Embryonic facial prominence (tissue), 1 donor: ENCODE data around the gene SCARB1.

ENCODE experiments used
- DNase-seq: peaks from one replicate; pipeline ENCODE4 v3.0.0-alpha.2; 2016; ENCODE audit errors: extremely low spot score

Gene SCARB1

DNA sequence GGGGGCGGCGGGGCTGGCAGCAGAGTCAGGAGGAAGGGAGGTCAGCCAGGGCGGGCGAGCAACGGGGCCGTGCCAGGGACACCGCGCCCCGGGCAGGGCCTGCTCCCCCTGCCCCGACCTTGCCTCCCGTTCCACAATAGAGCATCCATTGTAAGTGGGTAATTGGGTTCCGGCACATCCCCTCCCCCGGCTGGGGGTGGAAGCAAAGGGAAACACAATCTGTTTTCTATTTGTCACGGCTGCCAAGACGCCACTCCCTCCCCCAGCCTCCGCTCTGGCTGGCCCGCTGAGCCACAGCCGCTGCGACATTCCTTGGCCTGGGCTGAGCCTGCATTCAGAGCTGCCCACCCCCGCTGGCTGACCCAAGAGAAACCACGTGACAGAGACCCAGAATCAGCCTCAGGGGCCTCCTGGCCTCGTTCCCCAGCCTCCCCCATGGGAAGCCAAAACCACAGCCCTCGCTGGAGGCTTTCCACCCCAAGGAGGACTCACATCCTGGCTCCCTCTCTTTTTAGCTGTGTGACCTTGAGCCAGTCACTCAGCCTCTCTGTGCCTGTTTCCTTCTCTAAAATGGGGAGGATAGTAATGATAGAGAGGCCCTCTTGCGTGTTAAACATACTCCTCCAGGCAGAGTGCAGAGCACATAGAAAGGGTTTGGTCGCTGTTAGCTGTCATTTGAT, 117.6 kb downstream of the SCARB1 start:
- peak; percentile 89 for DNase-seq

DNA sequence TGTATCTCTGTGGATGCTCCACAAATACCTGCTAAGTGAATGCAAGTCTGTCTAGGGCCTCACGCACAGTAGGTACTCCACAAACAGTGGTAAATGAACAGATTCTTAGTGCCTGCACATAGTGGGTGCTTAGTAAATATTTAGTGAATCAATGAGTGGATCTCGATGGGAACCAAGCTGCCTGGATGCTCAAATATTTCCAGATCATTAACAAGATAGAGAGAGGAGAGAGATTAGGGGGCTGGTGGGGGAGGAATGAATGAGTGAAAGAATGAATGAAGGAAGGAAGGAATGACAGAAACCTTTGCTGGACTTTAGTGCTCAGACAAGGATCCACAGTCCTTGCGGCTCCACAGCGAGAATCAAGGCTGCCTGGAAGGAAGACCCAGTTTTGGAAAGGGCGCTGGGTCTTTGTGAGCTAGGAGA, 118.2 kb downstream of the SCARB1 start:
- DNase-seq = no peak

DNA sequence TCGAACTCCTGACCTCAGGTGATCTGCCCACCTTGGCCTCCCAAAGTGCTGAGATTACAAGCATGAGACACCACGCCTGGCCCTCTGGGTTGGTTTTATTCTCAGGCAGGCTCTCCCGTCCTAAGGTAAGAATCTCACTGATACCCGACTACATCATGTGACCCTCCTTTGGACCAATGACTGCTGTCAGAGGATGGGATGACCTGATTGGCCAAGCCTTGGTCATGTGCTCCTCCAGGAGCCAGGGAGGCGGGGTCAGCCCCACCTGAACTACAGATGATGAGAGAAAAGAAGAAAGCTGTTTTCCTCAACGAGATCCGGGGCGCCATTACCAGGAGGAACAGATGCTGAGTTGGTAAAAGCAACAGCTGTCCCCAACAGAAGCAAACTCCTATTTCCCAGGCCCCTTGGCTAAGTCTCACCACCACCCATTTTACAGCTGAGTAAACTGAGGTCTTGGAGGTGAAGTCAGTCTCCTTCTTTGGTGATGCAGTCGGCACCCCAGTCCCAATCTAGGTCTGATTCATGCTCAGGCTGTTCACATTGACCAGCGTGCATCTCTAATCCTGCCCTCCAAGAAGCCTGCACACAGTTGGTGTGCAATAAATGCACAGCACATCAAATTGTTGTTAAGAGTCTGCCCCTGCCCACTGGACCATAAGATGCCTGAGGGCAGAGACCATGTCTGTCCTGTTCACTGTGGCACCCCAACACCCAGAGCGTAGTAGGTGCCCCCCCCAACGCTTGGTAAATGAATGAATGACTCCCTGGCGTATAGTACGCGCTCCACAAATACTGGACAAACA, 118.8 kb downstream of the SCARB1 start:
- no peak for DNase-seq

DNA sequence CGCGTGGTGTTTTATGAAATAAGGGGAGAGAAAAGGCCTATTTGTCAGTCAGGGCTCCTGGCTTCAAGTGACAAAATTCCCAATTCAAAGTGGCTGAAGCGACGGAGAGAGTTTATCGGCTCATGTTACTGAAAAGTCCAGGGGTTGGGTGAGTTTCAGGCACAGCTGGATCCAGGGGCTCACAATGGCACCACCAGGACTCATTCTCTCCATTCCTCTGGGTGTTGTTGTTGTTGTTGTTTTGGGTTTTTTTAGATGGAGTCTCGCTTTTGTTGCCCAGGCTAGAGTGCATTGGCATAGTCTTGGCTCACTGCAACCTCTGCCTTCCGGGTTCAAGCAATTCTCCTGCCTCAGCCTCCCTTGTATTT, 119.4 kb downstream of the SCARB1 start:
- DNase-seq = no peak

DNA sequence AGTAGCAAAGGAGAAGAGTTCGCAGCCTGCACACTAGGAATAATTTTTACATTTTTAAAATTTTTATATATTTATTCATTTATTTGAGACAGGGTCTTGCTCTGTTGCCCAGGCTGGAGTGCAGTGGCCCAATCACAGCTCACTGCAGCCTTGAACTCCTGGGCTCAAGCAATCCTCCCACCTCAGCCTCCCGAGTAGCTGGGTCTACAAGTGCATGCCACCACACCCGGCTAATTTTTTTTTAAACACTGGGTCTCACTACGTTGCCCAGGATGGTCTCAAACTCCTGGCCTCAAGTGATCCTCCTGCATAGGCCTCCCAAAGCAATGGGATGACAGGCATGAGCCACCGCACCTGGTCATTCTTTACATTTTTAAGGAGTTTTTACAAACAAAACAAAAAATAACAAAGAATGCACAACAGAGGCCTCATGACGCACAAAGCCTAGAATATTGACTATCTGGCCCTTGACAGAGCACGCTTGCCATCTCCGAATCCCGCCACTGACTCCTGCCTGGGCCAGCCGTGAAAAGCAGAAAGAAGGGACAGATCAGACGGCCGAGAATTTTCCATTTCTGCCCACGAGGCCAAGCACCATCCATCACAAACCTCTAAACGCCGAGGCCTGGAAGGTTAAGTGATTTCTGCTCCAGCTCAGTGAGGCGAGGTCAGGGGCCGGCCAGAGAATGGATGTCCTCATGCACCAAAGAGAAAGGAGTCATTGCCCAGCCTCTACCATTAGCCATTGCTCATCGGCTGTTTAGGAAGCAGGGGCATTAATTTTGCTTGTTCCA, 120.0 kb downstream of the SCARB1 start:
- no peak for DNase-seq

DNA sequence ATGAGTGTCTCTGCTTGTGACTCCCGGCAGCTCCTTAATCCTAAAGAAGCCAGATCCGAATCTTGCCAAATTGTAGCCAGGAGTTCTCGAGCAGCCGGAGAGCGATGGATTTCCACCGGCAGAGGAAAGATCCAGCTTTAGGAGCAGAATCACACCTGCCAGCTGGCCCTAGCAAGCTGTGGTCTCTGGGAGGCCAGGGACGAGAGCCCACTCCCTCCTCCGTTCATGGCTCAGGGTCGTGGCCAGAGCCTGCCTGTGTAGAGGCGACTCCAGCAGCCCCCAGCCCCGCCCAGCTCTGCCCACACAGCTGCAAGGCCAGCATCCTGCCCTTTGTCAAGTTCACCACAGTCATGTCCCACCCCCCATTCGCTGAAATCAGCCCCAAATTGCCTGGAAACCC, 121.0 kb downstream of the SCARB1 start:
- no peak for DNase-seq

DNA sequence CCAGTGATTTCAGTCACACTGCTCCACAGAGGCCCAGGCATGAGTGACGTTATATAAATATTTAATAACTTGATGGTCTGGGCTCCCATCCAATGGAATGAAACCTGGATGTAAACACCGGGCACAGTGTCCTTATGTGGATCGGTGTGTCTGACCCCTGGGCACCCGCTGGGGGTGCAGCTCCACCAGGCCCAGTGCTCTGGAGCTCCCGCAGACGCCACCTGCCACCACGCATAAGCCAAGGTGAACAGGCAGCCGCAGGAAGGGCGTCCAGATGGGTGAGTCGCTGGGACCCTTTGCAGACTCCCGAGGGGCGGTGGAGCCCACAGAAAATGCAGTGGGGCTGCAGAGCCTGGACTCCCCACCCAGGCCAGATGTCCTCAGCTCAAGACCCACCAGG, 121.6 kb downstream of the SCARB1 start:
- DNase-seq = no peak

DNA sequence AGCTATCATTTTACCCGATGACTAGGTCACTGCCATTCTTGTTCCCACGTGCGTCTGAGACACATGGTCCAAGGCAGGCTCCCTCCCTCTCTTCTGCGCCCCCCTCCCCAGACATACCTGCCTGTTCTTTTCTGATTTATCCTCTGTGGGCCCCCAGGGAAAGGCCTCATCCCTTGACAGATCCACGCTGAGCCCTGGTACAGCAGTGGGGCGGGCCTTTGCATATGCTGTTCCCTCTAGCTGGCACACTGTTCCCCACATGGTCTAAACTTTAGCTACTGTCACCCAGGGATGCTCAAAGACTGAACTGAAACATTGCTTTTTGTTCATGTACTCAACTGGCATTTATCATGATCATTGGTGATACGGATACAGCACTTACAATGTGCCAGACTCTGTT, 122.5 kb downstream of the SCARB1 start:
- no peak for DNase-seq

DNA sequence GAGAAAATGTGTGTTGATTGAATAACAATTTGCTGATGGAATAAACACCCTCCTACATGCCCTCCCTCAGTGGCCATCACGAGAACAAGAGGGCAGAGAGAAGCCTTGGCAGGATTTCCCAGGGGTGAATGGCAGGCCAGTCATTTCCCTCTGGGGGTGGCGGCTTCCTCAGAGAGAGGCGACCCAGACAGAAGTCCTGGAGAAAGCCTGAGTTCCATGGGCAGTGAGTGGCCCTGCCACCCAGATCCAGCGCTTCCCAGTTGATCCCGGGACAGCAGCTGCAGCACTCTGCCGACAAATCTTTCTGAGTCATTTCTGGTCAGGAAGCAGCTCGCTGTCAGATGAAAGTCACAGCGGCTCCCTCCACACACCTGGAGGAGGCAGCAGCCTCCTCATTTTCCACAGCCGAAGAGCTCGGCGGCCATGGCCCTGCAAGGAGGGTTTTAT, 123.0 kb downstream of the SCARB1 start:
- DNase-seq = no peak

DNA sequence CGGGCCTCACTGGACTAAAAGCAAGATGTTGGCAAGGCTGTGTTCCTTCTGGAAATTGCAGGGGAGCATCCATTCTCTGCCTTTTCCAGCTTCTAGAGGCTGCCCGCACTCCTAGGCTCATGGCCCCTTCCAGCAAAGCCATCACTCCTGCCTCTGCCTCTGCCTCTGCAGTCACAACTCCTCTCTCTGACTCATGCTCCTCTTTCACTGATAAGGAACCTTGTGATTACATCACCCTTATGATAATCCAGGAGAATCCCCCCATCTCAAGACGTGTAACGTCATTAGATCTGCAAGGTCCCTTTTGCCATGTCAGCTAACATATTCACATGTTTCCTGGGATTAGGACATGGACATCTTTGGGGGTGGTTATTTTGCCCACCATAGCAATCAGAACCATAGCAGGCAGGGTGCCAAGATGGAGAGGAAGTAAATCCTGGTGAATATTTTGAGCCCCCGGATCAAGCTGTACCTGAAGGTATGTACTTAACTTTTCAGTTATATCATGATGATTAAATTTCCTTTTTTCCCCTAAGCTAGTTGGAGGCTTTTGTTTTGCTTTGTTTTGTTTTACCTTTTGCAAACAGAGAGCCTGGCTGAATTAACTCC, 123.6 kb downstream of the SCARB1 start:
- DNase-seq = no peak

DNA sequence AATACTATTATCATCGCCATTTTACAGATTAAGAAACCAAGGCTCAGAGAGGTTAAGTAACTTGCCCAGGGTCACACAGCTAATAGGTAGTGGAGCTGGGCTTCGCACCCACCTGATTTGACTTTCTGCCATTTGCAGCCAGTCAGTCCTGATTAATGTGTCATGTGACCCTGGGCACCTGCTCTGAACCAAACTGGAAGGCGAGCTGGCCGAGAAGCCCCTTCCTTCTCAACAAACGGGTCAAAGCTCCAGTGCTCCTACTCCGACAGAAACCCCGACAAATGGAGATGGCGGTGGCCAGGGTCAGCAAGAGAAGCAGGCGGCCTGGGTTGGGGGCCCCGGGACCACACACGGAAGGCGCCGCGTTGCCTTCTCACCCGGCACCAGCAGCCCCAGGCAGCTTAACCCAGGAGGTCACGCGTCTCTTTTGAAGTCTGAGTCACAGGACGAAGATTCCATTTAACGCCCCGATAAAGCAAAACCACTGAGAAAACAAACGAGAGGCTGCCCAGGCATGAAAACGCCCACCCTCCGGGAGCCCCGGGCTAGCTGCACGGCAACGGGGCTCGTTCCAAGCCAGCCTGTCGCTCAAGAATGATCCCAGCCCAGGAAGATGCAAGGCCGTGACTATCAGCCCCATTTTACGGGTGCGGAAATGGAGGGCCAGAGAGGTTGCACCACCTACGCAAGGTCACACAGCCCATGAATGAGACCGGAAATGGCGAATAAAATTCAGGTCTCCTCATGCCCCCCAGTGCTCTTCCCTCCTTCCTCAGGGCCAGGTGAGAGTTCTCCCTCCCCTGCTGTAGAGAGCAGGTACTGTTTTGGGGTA, 124.8 kb downstream of the SCARB1 start:
- DNase-seq = no peak

DNA sequence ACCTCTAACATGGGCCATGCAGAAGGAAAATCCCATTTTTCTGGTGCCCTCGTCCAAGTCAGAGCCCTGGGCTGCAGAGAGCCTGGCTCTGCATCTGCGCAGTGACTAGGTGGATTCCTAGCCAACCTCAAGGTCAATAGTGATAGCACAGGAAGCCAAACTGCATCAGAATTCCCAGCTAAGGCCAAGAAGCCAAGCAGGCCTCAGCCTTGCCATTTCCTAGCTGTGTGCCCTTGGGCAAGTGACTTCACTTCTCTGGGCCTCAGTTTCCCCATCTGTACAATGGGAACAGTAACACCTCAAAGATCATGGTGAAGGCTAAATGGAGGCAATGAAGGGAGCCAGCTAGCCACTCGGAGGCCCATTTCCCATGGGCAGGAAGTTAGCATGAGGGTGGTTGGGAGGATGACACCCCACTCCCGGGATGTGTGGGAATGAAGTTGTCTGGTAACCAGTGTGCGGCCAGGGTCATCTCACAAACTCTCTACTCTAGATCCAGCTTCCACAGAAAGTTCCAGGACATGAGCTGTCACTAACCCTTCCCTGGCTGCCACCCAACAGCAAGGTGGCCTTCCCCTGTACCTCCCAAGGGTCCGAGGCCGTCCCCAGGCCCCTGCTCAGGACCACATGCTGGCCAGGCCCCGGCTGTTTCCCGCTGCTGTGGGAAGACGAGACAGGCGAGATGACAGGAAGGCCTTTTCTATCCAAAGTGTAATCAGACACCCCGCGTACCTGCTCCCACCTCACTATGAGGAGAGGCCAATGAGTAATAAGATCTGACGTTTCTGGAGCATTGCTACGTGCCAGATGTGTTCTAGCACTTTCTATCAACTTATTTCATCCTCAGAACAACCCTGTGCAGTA, 125.7 kb downstream of the SCARB1 start:
- no peak for DNase-seq

DNA sequence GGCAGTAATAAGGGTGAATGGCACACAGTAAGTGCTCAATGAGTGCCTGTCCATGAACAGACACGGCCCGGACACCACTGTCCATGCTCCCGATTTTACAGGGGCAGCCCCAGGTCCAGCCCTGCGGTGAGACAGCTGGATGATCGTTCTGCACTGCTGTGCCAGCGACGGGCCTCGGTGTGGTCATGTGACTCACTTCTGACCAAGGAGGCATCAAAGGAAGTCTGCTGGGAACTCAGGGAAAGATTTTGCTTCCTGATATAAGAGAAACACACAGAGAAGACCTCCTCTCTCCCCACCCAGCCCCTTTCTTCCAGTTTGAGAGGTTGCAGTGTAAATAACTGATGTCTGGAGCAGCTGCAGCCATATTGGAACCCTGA, 126.6 kb downstream of the SCARB1 start:
- no peak for DNase-seq

DNA sequence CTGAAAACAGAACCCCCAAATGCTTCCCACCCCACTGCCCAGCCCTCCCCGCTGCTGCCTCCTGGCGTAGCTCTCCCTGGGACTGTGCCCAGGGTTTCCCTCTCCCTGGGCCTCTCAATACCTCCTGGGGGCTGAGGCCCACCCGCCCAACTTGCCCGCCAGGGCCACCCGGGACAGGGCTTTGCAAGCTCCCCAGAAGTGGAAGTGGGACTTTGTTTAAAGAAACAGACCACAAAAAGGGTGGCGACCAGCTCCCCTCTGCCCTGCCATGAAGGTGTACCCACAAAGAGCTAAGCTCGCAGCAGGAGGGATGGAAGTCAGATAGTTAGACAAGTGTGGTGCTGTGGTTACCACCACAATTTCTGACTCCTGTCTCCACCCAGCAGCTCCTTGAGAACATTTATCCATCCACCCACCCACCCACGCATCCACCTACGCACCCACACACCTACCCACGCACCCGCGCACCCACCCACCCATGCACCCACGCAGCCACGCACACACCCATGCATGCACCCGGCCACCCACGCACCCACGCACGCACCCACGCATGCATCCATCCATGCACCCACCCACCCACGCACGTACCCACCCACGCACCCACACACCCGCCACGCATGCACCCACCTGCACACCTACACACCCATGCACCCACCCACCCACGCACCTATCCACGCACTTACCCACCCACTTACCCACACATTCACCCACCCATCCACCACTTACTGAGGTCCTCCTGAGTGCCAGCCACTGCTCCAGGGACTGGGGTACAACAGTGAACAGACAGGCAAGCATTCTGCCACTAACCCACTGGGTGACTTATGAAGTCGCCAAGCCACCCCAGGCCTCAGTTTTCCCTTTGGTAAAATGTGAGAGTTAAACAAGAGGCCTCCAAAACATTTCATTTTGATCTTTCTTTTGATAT, 127.3 kb downstream of the SCARB1 start:
- no peak for DNase-seq

DNA sequence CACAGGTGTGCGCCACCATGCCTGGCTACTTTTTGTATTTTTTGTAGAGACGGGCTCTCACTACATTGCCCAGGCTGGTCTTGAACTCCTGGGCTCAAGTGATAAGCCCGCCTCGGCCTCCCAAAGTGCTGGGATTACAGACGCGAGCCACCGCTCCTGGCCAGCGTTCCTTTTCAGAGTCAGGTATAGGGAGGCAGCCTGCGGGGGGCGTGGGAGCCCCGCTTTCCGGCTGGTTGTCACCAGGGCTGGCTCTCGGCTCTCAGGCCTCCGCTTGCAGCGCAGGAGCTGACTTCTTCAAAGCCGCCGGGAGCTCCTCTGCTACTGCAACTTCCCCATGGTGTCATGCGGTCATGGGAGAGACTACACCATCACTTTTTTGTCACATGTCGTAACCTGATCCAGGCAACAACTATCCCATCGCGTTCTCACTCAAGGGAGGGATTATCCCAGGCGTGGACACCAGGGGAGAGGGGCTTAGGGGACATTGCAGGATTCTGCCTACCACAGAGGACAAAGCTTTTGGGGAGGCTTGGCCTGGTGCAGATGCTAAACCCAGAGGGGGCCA, 129.4 kb downstream of the SCARB1 start:
- no peak for DNase-seq

DNA sequence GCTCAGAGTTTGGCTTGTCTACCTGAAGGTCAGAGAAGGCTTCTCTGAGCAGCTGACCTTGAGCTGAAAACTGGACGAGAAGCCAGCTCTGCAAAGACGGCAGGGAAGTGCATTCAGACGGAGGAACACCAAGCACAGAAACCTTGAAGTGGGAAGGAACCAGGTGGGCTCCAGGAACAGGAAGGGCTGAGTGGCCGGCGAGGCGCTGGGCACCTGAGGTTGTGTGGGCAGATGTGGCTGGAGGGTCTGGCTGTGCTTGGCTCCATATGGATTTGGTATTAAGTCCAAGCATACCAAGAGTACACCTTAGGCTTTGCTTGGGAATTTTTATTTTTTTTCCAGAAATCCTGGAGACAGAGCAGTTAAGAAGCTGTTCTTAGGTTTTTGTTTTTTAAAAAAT, 130.6 kb downstream of the SCARB1 start:
- no peak for DNase-seq

DNA sequence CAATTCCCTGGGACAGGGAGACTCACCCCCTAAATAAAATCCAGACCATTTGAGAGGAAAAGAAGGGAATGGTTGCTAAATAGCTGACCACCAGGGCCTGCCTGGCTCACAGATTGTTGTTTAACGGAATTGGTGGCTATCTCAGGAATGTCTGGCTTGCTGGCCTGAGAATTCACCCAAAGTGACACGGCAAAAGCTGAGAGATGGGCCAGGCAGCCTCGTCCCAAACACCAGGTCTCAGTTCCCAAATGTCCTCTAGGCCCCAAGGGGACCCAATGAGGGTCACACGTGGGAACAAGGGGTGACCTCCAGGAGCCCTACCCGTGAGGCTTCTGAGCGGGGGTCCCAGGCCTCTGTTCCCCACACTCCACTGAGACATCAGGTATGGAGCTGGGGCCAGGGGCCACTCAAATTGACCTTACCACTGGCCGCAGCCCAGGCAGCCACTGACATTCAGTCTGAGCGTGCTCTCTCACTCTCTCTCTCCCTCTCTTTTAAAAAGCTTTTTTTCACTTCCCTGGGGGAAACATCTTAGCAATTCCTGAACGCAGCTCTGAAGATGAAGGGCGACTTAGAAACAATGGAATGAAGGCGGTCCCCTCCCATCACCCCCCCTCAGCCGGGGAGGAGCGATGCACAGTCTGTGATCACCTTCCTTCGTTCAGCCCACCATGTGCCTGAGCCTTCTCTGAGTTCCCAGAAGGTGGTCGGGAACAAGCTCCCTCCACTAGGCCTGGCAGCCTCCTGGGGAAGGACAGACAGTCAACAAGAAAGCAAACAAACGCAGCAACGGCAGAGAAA, 131.2 kb downstream of the SCARB1 start:
- DNase-seq = no peak

DNA sequence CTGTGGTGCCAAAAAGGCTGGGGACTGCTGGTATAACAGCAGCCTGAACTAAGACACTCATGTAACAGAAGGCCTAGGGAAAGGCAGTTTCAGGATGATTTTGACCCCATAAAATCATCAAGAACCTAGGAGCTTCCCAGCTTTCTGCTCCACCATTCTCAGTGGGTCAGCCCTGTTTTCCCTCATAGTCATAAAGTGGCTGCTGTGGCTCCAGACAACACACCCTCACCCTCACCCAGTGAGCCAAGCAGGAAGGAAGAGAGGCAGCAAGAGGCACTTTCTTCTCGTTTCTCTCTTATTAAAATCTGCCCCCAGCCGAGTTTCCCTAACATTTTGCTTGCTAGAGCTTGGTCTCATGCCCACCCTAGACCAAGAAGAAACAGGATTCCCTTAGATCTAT, 131.8 kb downstream of the SCARB1 start:
- no peak for DNase-seq
